ENCODE results near the gene PRRT3.
"Not testable (repeated sequence)": the region's sequence is repeated elsewhere in the genome, so short reads cannot be mapped to it uniquely, and the experiment has no call there.

PRRT3 gene

DNA sequence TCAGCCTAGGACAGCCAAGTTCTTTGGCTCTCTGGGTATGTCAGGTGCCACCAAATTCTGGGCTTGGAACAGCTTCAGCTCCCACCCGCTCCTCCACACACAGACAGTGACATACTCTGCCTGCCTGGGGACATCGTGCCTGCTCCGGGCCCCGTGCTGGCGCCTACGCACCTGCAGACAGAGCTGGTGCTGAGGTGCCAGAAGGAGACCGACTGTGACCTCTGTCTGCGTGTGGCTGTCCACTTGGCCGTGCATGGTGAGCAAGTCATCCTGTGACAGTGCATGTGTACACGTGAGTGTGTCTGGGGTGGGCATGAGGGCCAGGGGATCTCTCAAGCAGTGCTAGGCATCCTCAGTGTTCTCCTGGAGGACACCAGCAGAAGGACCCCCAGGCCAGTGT lies 34.4 kb downstream of the PRRT3 start:
- DNase-seq, result no peak

DNA sequence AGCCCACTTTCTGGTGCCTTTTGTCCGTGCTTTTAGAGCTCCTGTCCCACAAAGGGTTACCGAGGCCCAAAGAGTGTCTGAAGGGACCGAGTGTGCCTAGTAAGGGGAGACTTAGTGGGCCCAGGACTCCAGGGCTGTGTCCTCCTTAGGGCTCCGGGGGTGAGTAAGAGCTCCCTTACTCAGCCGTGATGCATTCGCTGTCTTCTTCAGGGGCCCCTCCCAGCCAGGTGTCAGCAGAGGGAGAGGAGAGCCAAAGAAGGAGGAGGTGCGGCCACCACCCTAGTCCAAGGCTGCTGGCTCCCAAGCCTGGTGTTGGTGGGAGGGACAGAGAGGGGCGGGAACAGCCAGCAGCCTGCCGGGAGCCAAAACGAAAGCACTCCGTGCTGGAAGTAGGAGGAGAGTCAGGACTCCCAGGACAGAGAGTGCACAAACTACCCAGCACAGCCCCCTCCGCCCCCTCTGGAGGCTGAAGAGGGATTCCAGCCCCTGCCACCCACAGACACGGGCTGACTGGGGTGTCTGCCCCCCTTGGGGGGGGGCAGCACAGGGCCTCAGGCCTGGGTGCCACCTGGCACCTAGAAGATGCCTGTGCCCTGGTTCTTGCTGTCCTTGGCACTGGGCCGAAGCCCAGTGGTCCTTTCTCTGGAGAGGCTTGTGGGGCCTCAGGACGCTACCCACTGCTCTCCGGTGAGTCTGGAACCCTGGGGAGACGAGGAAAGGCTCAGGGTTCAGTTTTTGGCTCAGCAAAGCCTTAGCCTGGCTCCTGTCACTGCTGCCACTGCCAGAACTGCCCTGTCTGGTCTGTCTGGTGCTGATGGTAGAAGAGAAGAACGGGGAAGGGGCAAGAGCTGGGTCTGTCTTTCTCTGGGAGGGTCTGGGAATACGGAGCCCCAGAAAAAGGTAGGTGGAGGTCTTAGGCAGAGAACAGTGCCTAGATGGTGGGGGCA lies 35.2 kb downstream of the PRRT3 start, which contains the start of gene IL17RC:
Gene IL17RC, plus strand, starts transcription at position 365 of the 947 bp plus-strand sequence. Its CDS starts 218 bp downstream, at position 583.
- peak; percentile 87 to 89 for DNase-seq

DNA sequence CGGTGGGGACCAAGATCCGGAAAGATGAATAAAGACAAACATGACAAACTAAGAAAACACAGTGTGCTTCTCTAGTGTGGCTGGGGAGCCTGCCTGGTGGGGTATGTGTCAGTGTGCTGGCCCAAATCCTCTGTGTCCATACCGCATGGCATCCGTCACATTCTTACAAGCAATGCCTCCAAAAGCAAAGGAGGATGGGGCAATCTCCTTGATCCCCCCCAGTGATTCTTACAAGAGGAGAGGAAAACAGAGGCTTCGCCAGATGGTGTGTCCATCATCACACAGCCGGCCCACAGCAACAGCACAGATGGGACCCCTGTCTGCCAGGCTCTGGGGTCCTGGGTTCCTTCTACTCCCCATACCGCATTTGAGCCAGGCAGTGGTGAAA lies 35.9 kb downstream of the PRRT3 start:
- no peak for DNase-seq

DNA sequence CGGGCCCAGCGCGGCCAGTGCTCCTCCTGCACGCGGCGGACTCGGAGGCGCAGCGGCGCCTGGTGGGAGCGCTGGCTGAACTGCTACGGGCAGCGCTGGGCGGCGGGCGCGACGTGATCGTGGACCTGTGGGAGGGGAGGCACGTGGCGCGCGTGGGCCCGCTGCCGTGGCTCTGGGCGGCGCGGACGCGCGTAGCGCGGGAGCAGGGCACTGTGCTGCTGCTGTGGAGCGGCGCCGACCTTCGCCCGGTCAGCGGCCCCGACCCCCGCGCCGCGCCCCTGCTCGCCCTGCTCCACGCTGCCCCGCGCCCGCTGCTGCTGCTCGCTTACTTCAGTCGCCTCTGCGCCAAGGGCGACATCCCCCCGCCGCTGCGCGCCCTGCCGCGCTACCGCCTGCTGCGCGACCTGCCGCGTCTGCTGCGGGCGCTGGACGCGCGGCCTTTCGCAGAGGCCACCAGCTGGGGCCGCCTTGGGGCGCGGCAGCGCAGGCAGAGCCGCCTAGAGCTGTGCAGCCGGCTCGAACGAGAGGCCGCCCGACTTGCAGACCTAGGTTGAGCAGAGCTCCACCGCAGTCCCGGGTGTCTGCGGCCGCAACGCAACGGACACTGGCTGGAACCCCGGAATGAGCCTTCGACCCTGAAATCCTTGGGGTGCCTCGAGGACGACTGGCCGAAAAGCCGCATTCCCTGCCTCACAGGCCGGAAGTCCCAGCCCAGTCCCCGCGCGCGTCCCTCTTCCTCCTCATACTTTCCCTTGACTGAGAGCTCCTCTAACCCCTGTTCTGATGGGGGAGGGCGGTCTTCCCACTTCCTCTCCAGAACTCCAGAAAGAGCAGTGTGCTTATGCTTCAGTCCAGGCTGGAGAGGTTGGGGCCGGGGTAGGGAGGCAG lies 36.7 kb downstream of the PRRT3 start:
- DNase-seq, result peak; percentile 57 to 62

DNA sequence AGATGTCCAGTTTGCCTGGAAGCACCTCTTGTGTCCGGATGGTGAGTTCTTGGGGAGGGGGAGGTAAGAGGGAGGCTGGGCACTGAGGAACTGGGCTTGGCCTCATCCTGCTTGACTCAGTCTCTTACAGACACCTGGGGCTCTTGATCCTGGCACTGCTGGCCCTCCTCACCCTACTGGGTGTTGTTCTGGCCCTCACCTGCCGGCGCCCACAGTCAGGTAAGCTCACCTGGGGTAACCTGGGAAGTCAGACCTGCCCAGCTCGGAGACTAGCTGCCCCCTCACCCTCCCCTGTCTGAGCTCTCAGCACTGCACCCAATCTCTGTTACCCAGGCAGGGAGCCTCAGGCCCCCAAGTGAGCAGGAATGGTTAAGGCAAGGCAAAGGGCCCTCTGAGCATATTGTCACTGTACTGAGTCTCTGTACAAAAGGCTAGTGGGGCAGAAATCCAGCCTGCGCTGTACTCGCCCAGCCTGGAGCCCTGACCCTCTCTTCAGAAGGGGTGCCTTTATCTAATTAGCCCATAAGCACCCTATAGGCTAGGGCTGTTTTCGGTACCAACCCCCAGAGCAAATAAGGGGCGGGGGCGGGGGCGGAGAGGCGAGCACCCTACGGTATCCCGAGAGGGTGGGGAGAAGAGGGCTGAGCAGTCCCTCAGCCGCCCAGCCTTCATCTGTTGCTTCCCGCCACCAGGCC lies 37.5 kb downstream of the PRRT3 start:
- peak; percentile 71 to 79 for DNase-seq

DNA sequence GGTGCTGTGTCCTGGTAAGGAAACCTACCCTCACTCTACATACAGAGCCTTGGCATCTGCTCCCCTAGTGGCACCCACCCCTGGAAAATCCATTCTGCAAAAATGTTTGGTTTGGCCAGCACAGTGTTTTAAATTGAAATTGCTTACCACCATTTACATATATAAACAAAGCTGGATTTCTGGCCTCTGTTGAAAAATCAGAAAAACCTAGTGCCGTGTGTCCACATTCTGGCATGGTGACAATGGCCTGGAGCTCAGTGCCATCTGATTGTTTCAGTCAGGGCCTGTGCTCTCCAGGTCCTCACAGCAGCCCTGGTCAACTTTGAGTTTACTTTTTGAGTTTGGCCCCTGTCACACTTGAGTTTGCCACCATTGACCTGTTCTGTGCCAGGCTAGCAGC lies 38.2 kb downstream of the PRRT3 start:
- DNase-seq, result no peak

DNA sequence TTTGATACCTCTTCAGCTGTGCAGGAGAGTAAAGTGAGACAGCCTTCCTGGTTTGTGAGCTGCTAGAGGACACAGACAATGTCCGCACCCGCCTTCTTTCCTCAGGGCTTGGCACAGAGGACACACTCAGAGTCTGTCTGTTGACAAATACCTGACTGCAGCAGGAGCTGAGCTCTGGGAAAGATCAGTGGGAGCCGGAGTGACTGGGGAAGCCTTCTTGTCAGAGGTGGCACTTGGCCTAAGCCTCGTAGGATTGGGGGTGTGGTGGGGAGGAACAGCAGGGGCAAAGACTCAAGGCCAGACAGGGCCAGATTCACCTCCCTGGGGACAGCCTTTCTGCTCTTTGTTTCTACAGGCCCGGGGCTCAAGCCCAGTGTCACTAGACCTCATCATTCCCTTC lies 38.6 kb downstream of the PRRT3 start:
- DNase-seq, result no peak

DNA sequence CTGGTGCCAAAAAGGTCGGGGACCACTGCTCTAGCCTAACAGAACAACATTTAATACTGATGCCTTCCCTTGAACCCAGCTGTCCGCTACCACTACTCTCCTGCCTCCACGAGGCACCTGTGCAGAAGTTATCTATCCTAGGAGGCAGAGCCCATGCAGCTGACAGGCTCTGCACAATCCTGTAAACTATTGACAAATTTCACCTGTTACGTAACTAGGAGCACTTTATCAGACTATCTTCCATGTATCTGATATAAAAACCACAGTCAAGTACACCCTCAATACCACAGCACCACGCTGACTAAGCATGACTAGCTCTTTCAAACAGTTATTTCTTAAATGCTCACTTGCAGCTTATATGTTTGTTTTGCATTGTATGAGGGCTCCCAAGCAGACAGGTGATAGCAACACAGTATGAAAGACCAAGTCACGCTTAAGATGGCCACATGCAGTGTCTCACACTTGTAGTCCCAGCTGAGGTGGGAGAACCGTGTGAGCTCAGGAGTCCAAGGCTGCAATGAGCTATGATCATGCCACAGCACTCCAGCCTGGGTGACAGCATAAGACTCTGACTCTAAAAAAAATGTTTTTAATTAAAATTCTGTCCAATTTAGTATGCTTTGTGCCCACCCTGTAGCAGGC lies 39.8 kb downstream of the PRRT3 start:
- DNase-seq, result no peak

DNA sequence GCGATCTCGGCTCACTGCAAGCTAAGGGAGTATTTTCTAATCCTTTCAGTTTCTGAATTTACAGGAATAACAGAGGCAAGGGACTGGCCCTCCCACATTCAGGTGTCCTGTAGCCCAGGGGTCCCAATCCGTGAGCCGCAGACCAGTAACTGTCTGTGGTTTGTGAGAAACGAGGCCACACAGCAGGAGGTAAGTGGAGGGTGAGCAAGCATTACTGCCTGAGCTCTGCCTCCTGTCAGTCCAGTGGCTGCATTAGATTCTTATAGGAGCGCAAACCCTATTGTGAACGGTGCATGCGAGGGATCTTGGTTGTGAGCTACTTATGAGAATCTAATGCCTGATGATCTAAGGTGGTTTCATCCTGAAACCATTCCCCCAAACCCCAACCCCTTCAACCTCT lies 40.3 kb downstream of the PRRT3 start:
- no peak for DNase-seq

DNA sequence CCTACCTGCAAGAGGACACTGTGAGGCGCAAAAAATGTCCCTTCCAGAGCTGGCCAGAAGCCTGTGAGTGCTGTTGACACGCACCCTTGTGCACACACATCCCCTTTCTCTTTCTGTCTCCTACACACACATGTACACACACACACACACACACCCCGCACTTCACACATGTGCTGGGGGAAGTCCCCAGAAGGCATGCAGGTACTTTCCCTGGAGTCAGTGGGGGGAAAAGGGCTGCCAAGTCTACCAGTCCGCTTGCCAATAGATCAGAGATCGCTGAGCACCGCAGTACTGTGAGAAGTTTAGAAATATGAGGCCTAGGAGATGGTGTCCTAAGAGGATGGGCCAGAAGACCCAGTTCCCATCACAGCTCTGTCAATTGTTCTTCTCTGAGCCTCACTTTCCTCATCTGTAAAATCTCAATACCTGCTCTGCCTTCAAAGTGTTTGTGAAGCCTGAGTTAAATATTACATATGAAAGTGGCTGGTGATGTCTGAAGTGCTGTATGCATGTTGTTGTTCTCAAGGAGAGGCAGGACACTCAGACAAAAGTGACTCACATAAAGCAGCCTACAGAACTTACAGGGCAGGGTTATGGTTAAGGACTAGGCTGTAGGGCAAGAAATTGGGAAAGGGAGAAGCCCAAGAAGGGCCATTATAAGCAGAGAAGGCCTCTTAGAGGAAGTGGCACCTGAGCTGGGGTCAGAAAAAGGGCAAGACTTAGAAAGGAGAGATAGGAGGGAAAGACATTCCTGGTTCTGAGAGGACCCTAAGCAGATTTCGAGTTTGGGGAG lies 42.8 kb downstream of the PRRT3 start:
- DNase-seq, result no peak

DNA sequence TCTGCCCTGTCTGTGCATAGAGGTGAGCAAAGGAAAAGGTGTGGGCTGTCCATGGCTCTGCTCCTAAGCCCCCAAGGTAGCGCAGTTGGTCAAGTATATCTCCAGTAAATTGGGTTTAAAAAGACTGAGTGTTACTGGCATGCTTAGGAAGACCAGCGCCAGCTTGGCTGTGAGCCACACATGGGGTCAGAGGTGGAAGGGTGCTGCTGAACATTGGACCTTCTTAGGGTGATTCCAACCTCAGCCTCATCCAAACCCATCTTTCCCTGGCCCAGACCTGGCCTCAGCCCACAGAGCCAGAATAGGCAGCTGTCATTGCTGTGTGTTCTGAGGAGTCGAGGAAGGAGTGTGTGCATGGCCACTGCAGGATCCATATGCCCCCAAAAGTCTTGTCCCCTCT lies 43.9 kb downstream of the PRRT3 start:
- no peak for DNase-seq

DNA sequence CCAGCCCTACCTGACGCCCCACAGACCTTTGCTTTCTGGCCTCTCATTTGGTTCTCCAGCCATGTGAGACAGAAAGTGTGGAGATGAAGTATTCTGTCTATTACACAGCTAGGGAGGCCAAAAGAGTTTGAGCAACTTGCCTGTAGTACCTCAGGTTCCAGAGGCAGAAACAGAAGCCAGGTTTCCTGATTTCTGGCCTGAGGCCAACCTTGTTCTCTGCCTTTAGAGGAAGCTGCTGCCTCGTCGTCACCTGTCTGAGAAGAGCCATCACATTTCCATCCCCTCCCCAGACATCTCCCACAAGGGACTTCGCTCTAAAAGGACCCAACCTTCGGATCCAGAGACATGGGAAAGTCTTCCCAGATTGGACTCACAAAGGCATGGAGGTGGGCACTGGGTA lies 45.7 kb downstream of the PRRT3 start:
- no peak for DNase-seq

DNA sequence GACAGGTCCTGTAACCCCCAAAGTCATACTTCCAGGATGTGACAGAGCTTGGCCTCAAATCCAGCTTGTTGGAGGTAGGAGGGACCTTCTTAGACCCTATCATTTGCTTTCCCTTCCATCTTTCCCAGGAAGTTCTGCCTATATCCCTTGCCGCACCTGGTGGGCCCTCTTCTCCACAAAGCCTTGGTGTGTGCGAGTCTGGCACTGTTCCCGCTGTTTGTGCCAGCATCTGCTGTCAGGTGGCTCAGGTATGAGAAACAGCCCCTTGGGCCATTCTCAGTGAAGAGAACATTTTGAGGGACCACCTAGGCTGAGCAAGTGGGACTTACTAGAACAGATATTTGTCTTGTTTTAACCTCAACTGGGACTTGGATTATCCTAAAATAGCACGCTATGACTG lies 48.3 kb downstream of the PRRT3 start:
- no peak for DNase-seq

DNA sequence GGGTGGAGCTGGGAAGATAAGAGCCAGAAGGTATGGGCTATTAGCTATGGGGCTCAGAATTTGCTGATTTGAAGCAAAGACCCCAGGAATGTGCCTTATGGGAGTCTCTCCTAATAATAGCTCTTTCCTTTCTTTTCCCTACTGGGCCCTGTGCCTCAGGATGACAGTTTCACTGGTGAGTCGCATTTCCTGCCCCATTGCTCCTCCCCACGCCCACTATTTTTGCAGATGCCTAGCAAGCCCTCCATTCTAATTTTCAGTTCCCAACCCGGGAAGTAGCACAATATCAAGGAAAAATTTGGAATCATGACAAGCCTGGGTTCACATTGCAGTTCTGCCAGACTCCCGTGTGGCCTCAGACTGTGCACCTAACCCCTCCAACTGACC lies 49.0 kb downstream of the PRRT3 start:
- peak in 1 of 2 experiments; percentile 28 for DNase-seq

DNA sequence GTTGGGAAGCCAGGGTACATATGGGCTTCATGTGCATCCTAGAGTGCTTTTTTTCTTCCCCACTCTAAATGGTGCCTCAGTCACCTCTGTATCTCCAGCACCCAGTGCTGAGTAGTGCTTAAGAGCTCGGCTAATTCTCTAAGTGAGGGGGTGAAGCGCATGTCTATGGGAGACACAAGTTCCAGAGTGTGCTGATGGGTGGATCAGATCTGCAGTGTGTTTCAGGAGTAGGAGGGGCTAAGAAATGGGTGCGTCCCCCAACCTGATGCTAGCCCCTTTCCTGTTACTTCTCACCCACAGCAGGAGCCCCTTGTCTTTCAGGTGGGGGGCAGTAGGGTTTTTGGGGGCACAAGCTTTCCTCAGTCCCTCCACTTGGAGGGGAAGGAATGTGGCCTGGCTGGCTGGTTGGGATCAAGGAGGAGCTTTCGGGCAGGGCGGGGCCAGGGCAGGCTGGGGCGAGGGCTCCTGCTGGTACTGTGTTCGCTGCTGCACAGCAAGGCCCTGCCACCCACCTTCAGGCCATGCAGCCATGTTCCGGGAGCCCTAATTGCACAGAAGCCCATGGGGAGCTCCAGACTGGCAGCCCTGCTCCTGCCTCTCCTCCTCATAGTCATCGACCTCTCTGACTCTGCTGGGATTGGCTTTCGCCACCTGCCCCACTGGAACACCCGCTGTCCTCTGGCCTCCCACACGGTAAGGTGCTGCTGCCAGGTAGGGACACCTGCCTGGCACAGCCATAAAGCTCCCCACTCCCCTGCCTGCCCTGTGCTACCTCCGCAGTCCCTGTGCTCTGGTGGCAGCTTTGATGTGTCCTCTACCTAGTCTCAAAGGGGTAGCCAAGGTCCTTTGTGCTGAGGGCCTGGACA lies 49.6 kb downstream of the PRRT3 start, which contains the start of gene IL17RE:
Gene IL17RE, plus strand, starts transcription at position 477 of the 866 bp plus-strand sequence. Its CDS starts 85 bp downstream, at position 562.
- peak; percentile 77 to 83 for DNase-seq

DNA sequence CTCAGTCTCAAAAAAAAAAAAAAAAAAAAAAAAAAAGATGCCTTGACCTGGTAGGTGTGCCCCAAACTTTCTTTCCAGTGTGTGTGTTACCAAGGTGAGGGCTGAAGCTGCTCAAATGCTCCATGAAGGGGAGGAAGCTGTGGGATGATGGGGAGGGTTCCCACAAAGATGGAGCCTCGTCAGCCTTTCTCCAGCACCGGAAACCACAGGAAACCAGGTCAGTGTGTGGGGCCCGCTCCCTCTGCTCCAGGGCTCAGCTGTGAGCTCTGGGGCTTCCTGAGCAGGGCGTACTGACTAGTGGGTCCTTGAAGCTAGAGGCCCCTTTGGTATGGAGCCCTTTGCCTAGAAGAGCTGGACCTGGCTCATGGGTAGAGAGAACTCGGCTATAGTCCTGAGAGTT lies 50.2 kb downstream of the PRRT3 start:
- peak; percentile 92 to 95 for DNase-seq

DNA sequence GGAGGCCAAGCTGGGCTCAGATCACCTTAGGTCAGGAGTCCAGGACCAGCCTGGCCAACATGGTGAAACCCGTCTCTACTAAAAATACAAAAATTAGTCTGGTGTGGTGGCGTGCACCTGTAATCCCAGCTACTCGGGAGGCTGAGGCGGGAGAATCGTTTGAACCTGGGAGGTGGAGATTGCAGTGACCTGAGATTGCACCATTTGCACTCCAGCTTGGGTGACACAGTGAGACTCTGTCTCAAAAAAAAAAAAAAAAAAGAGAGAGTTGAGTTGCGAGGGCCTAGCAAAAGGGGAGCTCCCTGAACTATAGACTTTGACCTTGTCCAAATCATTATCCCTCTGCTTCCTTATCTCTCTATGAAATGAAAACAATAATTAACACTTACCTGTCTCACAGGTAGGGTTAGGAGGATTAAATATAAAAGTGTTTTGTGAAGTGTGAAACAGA lies 51.2 kb downstream of the PRRT3 start:
- DNase-seq, result not testable (repeated sequence)

DNA sequence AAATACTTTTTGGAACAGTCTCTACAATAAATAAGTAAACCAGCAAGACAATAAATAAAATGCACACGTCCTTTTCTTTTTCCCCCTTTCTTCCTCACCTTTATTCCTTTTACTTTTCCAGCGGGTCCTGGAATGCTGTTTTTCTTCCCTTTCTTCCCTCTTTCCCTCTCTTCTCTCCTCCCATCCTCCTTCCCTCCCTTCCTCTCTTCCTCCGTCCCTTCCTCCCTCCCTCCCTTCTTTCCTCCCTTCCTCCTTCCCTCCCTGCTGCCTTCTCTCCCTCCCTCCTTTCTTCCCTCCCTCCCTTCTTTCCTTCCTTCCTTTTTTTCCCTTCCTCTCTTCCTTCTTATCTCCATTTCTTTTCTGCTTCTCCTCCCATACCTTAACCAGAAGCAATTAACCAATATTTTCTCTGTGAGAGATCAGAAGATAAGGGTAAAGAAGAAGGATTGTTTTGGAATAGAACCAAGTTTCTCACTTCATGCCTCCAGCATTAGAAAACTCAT lies 52.9 kb downstream of the PRRT3 start:
- no peak for DNase-seq

DNA sequence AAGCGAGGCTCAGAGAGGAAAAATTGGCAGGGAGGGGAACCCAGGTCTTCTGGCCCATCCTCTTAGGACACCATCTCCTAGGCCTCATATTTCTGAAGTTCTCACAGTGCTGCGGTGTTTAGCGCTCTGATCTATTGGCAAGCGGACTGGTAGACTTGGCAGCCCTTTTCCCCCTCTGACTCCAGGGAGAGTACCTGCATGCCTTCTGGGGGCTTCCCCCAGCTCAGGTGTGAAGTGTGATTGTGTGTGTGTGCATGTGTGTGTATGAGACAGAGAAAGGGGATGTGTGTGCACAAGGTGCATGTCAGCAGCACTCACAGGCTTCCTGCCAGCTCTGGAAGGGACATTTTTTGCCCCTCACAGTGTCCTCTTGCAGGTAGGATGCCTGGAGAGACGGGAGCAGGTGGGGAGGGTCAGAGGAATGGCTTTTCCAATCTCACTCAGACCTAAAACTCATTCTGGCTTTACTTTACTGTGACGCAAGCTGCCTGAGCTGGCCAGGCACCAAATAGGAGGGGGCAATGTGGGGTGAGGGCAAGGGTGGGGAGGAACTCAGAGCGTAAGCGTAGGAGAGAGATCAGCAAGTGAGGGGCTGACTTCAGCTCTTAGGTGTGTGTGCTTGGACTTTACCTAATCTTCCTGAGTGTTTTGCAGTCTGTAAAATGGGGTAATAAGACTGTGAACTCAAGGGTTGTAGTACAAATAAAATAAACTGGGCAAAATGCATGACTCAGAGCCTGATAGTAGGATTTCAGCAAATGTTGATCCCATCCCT lies 53.6 kb downstream of the PRRT3 start:
- DNase-seq, result no peak
